ENCODE data around the gene EP300. TPM values are rescaled to one million over a fixed set of nuclear protein-coding genes. Genes with fewer than 3 reads are reported as not detected.

The EP300 gene
- total RNA-seq, 1 donor from 2014 or later, result 68.9 TPM

DNA sequence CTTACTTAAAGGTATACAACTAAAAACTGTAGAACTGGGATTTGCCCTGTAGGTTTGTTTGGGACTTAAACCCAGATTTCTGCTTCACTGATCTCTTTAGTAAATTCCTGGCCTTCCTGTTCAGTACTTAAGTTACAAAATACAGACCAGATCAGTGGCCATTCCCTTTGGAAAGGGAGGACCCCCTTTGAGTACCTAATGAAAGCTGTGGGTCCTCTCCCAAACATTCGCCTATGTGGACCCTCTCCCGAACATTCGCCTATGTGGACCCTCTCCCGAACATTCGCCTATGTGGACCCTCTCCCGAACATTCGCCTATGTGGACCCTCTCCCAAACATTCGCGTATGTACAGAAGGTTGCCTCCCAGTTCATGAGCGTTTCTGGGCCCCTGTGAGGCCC lies 123.0 kb downstream of the EP300 start:
- no peak for DNase-seq

DNA sequence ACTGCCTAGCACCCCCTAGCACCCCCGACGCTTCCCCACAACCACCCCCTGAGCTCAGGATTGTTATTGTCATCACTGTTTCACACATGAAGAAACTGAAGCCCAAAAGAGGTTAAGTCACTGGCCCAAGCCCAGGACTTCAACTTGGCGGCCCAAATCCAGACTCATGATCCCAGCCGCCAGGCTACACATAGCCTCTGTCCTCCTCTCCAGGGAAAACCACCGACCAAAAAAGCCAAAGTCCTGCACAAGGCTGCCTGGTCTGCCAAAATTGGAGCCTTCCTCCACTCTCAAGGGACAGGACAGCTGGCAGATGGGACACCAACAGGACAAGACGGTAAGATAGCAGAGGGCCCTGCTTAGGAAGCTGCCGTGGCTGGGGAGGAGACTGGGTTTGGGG lies 123.5 kb downstream of the EP300 start:
- no peak for DNase-seq

DNA sequence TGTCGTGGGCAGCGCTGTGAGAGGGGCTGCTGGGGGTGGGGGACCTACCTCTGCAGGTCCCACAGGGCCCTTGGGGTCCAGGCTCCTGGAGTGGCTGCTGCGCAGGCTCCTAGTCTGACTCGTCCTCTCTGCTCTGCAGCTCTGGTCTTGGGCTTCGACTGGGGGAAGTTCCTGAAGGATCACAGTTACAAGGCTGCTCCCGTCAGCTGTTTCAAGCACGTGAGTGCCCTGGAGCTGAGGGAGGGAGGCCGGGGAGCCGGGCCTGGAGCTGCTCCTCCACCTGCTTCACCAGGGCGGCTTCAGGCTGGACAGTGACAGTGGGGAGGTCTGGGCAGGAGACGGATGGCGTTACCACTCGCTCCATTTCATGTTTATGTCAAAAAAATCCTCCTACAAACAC lies 124.6 kb downstream of the EP300 start:
- no peak for DNase-seq

GRCh38 chr22:41217553-41218157 lies 125.3 kb downstream of the EP300 start:
- DNase-seq, result no peak

DNA sequence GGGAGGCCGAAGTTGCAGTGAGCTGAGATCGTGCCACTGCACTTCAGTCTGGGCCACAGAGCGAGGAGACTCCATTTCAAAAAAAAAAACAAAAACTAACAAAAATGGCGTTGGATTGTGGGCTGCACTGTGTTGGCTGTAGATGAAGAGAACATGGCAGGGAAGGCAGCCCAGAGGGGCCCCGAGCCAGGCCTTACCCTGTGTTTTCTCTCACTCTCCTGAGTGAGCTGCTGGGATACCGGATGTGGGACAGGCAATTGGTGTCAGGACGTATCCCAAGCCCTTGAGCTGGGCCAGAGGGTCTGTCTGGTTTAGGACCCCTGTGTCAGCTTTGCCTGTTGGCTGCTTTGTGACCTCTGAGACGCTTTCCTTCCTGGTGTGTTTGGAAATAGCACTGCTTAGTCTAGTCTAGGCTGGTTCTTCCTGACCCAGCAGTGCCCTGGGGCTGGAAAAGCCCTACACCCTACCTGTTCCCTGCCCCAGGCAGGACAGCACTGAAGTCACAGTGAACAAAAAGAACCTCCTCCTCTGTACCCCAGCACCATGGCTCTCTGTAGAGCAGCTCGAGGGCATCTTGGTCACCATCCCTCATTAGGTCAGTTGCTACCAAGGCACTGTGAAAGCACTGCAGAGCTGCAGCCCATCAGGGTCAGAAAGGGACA lies 130.6 kb downstream of the EP300 start:
- no peak for DNase-seq

DNA sequence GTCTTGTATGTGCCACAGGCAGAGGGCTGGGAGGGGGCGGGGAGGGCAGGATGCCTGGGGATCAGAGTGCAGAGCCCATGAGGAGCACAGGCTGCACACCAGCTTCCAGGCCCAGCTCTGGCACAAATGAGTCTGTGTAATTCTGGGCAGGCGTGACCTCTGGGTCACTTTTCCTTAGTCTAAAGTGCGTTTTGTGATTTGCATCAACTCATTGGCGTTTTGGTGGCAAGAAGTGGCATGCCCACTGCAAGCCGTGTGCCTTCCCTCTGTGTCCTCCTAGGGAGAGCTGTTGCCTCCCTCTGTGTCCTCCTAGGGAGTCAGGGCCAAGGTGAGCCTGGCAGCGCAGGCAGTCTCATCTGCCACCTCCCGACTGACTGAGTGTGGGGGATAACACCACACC lies 131.1 kb downstream of the EP300 start:
- DNase-seq, result no peak

DNA sequence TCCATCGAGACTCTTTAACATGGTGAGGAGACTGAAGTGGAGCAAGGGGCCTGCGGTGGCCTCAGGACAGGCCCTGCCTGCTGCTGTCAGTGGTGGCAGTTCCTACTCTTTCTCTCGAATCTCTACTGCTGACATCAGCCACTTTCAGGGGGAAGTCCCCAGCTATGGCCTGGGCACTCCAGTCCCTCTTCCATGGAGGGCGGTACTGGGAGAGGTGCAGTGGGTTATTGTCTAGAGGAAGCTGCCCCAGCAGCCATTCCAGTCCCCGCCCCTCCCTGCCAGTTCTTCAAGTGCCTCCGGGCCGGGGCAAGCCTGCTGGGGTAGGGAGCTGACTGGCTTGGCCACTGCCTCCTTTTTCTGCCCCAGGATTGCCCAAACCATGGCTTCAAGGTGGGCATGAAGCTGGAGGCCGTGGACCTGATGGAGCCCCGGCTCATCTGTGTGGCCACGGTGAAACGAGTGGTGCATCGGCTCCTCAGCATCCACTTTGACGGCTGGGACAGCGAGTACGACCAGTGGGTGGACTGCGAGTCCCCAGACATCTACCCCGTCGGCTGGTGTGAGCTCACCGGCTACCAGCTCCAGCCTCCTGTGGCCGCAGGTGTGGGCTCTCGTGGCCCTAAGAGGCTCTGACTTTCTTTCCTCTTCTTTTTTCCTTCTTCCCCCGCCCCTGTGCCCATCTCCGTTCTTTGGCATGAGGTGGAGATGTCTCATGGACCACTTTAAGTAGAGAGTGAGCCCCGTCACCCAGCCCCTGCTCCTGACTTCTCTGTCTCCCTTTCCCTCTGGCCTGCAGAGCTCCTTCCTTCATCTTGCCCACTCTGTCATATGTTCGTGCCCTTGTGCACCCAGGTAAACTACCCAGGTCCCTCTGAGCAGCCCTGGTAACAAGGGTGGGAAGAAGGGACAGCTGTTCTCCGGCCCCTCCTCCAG lies 134.6 kb downstream of the EP300 start:
- no peak for DNase-seq

DNA sequence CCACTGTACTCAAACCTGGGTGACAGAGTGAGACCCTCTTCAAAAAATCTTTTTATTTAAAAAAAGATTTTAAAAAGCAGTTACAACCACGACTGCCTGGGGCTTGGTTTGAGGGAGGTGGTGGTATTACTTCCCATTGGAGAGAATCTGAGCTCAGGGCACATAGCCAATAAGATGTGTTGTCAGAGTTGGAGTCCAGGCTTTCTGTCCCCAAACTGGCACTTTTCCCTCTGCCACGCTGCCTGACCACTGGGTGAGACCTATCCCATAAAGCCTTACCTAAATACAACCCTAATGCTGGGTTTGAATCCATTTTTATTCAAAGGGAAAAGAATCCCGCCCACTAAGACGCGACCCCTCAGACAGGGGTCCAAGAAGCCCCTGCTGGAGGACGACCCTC lies 136.8 kb downstream of the EP300 start:
- no peak for DNase-seq

Small RNA genes within 50 kb of the gene (small RNA-seq; reads per million reads assigned to genes)
- gene RF00019 (not detected), gene RNU6-375P (not detected)

Other genes with a start within 250 kb of the EP300 start
- gene ST13, start 236.0 kb upstream of the EP300 start, total RNA-seq, result 148 TPM
- gene XPNPEP3, start 235.4 kb upstream of the EP300 start, total RNA-seq, result 6.4 TPM
- not detected for gene DNAJB7, start 230.5 kb upstream of the EP300 start, total RNA-seq
- gene RBX1, start 141.2 kb upstream of the EP300 start, total RNA-seq, result 83.9 TPM
- gene L3MBTL2, start 112.7 kb downstream of the EP300 start, total RNA-seq, result 19.7 TPM
- gene CHADL, start 148.3 kb downstream of the EP300 start, total RNA-seq, result 2.8 TPM
- gene RANGAP1, start 193.6 kb downstream of the EP300 start, total RNA-seq, result 28.7 TPM
- 51.3 TPM for gene ZC3H7B, start 208.9 kb downstream of the EP300 start, total RNA-seq